NB4 (cell line): ENCODE data around the gene CCNY.

Experiments used
- TF ChIP-seq, protein P1 (sequence below): IDR thresholded peaks from one replicate; pipeline ENCODE4 v1.5.1; 2012; ENCODE audit warnings: low read depth, low read length
- TF ChIP-seq, protein P2 (sequence below): IDR thresholded peaks from 2 replicates; pipeline ENCODE4 v1.6.1; 2011; ENCODE audit warnings: low read depth, low read length

DNA sequence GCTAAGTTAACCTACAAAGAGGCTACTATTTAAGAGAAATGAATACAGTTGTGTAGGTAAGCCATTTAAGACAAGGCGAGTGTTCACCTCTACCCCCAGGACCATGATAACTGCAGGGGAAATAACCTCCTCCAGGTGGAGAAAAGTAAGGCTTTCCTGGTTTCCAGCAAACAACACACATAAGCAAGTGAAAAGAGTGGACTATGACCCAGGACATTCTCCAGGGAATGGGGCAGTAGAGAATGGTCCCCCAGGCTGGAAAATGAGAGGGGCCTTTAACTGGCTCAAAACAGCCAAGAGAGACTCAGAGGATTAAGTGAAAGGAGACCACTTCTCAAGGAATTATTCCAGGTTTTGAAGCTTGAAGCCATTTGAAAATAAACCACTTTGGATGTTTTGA is 167.8 kb downstream of the CCNY start:
- TF ChIP-seq, protein P1, sequence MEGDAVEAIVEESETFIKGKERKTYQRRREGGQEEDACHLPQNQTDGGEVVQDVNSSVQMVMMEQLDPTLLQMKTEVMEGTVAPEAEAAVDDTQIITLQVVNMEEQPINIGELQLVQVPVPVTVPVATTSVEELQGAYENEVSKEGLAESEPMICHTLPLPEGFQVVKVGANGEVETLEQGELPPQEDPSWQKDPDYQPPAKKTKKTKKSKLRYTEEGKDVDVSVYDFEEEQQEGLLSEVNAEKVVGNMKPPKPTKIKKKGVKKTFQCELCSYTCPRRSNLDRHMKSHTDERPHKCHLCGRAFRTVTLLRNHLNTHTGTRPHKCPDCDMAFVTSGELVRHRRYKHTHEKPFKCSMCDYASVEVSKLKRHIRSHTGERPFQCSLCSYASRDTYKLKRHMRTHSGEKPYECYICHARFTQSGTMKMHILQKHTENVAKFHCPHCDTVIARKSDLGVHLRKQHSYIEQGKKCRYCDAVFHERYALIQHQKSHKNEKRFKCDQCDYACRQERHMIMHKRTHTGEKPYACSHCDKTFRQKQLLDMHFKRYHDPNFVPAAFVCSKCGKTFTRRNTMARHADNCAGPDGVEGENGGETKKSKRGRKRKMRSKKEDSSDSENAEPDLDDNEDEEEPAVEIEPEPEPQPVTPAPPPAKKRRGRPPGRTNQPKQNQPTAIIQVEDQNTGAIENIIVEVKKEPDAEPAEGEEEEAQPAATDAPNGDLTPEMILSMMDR = no peak
- TF ChIP-seq, protein P2, sequence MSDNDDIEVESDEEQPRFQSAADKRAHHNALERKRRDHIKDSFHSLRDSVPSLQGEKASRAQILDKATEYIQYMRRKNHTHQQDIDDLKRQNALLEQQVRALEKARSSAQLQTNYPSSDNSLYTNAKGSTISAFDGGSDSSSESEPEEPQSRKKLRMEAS = no peak
